Stimulated activated effector memory CD8-positive, alpha-beta T cell treated with anti-CD3 and anti-CD28 coated beads, Interleukin-12 subunit alpha, Interleukin-12 subunit beta, amount 100 ng/mL, for 72 hours (primary cell): ENCODE results near the gene GAREM1.
"Not testable (repeated sequence)": the region's sequence is repeated elsewhere in the genome, so short reads cannot be mapped to it uniquely, and the experiment has no call there.

ENCODE experiments used
- ATAC-seq: fragments of 150-1000 bp; cut with Tn5 transposase; 2 replicates; pipeline ENCODE4 v1.10.0; 2021
- DNase-seq, 2 donors: peaks; one replicate each; pipeline ENCODE4 v3.0.0; 2021 to 2022; ENCODE audit warnings: low spot score in 2 of 2
- H3K27ac Mint-ChIP-seq: one replicate; pipeline ENCODE4 v1.8.0; 2022; ENCODE audit warnings: mild to moderate bottlenecking, mixed read lengths
- H3K36me3 Mint-ChIP-seq: one replicate; pipeline ENCODE4 v1.8.0; 2022; ENCODE audit warnings: mild to moderate bottlenecking, mixed read lengths
- H3K4me1 Mint-ChIP-seq: one replicate; pipeline ENCODE4 v1.8.0; 2022; ENCODE audit warnings: mixed read lengths
- H3K4me3 Mint-ChIP-seq: one replicate; pipeline ENCODE4 v1.8.0; 2022; ENCODE audit warnings: mild to moderate bottlenecking, mixed read lengths
- H3K9me3 Mint-ChIP-seq: one replicate; pipeline ENCODE4 v1.8.0; 2022; ENCODE audit warnings: mixed read lengths

GAREM1 gene

DNA sequence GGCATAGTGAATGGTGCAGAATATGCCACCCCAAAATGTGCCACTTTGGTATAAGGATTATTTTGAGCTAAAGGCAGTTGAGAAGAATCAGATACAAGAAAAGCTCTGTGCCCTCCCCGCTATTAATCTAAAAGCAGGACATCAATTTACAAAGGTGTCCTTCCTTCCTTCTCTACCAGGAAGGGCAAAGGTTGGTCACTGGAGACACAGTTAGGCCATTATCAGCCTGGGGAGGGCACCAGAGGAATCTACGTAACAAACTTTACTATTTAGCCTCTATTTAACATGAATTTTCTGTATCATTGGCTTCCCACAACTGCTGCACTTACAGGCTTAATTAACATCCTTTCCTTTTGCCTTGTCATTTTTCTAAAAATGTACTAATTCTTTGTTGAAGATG is 228.3 kb downstream of the GAREM1 start:
- Mint-ChIP-seq H3K9me3 (no peaks in the 10 kb centered on the region), H3K36me3 (no peaks in the 10 kb centered on the region), H3K4me1 (no peaks in the 10 kb centered on the region), H3K27ac (no peak overlapping the region), H3K4me3 (no peak overlapping the region)
- no peak for DNase-seq
- ATAC-seq, result no peak

DNA sequence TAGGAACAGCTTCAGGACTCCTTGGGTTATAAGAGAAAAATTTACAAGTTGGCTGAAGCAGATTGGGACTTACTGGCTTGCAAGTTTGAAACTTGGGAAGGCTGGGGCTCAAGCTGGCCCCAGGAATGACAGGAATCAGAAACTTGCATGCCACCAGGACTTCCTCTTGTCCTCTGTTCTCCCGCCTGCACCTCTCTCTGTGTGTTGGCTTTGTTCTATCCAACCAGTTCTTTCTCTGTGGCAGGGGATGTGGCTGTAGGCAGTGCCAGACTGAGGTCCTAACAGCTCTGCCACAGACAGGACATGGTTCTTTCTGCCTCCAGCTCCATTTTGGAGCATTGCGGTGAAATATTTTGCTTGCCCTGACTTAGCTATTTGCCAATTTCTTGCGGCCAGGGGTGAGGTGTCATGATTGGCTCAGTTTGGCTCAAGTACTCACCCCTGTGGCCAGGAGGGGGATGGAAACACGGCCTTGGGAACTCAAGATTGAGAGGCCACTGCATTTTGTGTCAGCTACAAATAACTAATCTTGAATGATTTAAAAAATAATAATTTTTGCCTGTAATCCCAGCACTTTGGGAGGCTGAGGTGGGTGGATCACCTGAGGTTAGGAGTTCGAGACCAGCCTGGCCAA is 231.9 kb downstream of the GAREM1 start:
- Mint-ChIP-seq H3K36me3 (no peaks in the 10 kb centered on the region), H3K9me3 (peaks cover 2% of the 10 kb centered on the region), H3K4me3 (no peak overlapping the region), H3K4me1 (no peaks in the 10 kb centered on the region), H3K27ac (no peak overlapping the region)
- no peak for DNase-seq
- ATAC-seq, result no peak

DNA sequence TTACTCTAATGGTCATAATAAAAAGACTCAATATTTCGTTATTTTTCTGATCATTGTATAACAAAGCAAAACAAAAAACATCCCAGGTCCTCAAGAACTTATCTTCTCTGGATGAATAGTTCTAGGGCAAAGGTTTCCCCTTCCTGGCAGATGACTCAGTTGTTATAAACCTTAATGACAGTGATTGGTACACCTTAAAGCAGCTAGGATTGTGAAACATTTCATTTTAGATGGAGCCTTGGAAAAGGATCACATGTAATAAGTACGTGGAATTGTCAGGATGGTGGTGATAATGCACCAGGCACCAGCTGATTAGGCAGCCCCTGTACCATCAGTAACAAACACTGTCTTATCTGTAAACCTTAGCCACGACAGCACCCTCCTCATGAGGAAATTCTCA is 233.6 kb downstream of the GAREM1 start:
- ATAC-seq (no peak), DNase-seq (no peak)
- Mint-ChIP-seq H3K36me3 (no peaks in the 10 kb centered on the region), H3K27ac (no peak overlapping the region), H3K9me3 (peaks cover 3% of the 10 kb centered on the region), H3K4me1 (no peaks in the 10 kb centered on the region), H3K4me3 (no peak overlapping the region)

DNA sequence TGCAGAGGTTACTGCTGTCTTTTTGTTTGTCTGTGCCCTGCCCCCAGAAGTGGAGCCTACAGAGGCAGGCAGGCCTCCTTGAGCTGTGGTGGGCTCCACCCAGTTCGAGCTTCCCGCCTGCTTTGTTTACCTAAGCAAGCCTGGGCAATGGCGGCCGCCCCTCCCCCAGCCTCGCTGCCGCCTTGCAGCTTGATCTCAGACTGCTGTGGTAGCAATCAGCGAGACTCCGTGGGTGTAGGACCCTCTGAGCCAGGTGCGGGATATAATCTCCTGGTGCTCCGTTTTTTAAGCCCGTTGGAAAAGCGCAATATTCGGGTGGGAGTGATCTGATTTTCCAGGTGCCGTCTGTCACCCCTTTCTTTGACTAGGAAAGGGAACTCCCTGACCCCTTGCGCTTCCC is 237.3 kb downstream of the GAREM1 start:
- H3K27ac Mint-ChIP-seq, H3K4me1 Mint-ChIP-seq, H3K4me3 Mint-ChIP-seq, H3K9me3 Mint-ChIP-seq, ATAC-seq, DNase-seq, H3K36me3 Mint-ChIP-seq: not testable (repeated sequence)

DNA sequence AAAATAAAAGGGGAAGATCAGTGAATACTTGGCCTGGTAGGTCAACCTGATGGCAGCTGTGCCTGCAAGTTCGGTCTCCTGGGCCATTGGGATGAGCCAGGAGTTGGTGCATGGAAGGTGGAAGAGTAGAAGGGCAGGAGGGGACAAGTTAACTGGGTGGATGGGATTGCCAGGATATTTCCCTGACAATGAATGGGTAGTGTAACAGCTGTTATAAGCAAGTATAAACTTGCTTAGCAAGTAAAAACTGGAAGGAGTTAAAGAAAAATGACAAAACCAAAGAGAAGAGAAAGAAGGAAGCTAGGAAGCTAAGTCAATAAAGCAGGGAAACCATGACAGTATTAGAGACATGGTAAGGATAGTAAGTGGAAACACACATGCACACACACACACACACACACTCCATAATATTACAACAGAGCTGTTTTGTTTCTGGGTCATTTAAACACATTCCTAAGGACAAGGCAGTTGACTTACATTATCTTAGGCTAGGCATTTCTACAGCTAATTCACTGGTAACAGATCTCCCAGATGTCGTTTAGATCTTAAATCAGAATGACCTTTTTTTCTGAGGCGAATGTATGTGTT is 251.2 kb downstream of the GAREM1 start:
- Mint-ChIP-seq H3K4me1 (no peaks in the 10 kb centered on the region), H3K27ac (no peak overlapping the region), H3K36me3 (no peaks in the 10 kb centered on the region), H3K4me3 (no peak overlapping the region), H3K9me3 (no peaks in the 10 kb centered on the region)
- ATAC-seq (no peak), DNase-seq (no peak)

DNA sequence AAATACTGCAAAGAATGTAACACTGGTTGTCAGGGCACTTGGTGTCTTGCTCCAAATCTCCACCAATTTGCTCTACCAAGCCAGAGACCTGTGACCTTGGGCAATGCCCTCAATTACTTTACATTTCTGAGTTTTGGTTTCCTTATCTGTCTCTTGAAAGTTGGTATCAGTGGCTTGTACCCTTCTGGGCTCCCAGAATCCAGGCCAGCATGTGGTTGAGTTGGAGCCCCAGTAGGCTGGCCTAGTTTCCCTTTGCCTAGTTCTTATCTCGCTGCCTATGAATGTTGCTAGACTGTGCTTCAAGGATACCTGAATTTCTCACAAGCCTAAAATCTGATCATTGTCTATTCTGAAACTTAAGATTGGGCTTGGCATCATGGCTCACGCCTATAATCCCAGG is 254.3 kb downstream of the GAREM1 start:
- H3K27ac Mint-ChIP-seq, result no peak overlapping the region

DNA sequence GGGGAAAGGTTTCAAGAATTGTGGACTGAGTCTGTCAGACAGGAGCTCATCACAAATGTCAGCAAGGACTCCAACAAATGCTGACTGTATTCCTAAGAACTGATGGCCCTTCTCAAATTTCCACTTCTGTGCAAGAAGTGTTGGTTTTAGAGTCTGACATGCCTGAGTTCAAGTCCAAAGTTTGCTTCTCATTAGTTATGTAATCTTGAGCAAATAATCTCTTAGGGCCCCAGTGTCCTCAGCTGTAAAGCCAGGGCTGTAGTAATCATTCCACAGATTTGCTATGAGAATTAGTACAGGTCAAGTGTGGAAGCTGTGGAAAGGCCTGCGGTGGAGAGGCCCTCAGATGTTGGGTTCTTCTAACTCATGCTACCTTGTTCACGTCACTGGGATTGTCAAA is 257.0 kb downstream of the GAREM1 start:
- H3K27ac Mint-ChIP-seq, result no peak overlapping the region
- no peaks in the 10 kb centered on the region for H3K9me3 Mint-ChIP-seq
- DNase-seq (no peak), ATAC-seq (no peak)
- no peak overlapping the region for H3K4me3 Mint-ChIP-seq
- no peaks in the 10 kb centered on the region for H3K36me3 Mint-ChIP-seq
- no peaks in the 10 kb centered on the region for H3K4me1 Mint-ChIP-seq

More for the DNA sequence above, 254.3 kb downstream of the GAREM1 start:
- Mint-ChIP-seq H3K4me3 (no peak overlapping the region), H3K9me3 (no peaks in the 10 kb centered on the region), H3K4me1 (no peaks in the 10 kb centered on the region), H3K36me3 (no peaks in the 10 kb centered on the region)
- no peak for ATAC-seq
- no peak for DNase-seq
